Breast epithelium (tissue), 4 donors: ENCODE data around the gene RMDN3. TPM values are rescaled to one million over a fixed set of nuclear protein-coding genes. Genes with fewer than 3 reads are reported as not detected.

ENCODE experiments used
- DNase-seq, 2 donors: peaks; one replicate each; pipeline ENCODE4 v3.0.0-alpha.2; 2019; ENCODE audit warnings: low spot score in 2 of 2
- H3K27ac ChIP-seq, 2 donors: fragments of 200-600 bp; sonication (generic) in 1 of 2; one replicate each; pipeline ENCODE4 v1.5.1; 2016 to 2019; ENCODE audit warnings: mild to moderate bottlenecking in 1 of 2
- H3K27me3 ChIP-seq, 2 donors: fragments of 200-600 bp; sonication (generic) in 1 of 2; one replicate each; pipeline versions ENCODE4 v1.5.1 to v1.6.0; 2017 to 2019; ENCODE audit warnings: control low read depth in 1 of 2, mild to moderate bottlenecking in 1 of 2
- H3K36me3 ChIP-seq: fragments of 200-600 bp; one replicate; pipeline ENCODE4 v1.5.1; 2019
- H3K4me1 ChIP-seq, 2 donors: fragments of 200-600 bp; sonication (generic); one replicate each; pipeline ENCODE4 v1.5.1; 2016 to 2019; ENCODE audit warnings: control low read depth in 1 of 2
- H3K4me3 ChIP-seq, 3 donors: fragments of 200-600 bp; sonication (generic); 1 replicate in 2 of 3; 2 replicates in 1 of 3; pipeline ENCODE4 v1.5.1; 2016 to 2019; ENCODE audit warnings: mild to moderate bottlenecking in 3 of 3, moderate library complexity in 2 of 3
- H3K9me3 ChIP-seq, 2 donors: fragments of 200-600 bp; sonication (generic) in 1 of 2; one replicate each; pipeline ENCODE4 v1.5.1; 2016 to 2019; ENCODE audit warnings: control low read depth in 1 of 2
- POLR2A ChIP-seq: fragments of 450-650 bp; IDR thresholded peaks from one replicate; pipeline ENCODE4 v1.6.1; 2016; ENCODE audit warnings: antibody characterized with exemption, mild to moderate bottlenecking, moderate library complexity
- POLR2AphosphoS5 ChIP-seq, 3 donors: sonication (generic); formaldehyde crosslinking; IDR thresholded peaks; one replicate each; pipeline ENCODE4 v1.6.1; 2017; ENCODE audit warnings: antibody characterized with exemption in 3 of 3
- intact Hi-C: fragments of 100-400 bp; cut with DNase I; formaldehyde crosslinking; loops from one replicate; pipeline ENCODE4 v1.15.1; 2023; ENCODE audit warnings: low total_unique reads
- total RNA-seq, 3 donors: library from RNA; depleted of rRNA; stranded (reverse); fragments of >200 nt; gene quantifications; one replicate each; pipeline ENCODE4 v1.1.0, GENCODE V29; 2016
- TF ChIP-seq, protein P1 (sequence below), 3 donors: fragments of 450-650 bp; IDR thresholded peaks; one replicate each; pipeline ENCODE4 v1.5.1; 2016 to 2017; ENCODE audit warnings: antibody characterized with exemption in 3 of 3, mild to moderate bottlenecking in 3 of 3, moderate library complexity in 3 of 3

Gene RMDN3
- total RNA-seq, 3 donors from 2014 or later = 31.5 to 35.4 (median 34.4) TPM

DNA sequence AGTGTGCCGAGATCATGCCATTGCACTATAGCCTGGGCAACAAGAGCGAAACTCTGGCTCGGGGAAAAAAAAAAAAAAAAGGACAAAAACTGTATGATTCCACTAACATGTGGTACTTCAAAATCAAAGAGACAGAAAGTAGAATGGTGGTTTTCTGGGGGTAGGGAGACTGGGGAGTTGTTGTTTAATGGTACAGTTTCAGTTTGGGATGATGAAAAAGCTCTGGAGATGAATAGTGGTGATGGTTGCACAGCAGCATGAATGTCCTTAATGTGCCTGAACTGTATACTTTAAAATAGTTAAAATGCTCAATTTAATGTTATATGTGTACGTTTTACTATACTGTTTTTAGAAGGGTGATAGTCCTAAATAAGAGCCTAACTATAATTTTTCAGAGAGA, 32.7 kb downstream of the RMDN3 start:
- H3K9me3 ChIP-seq = no peaks in the 10 kb centered on the region
- no peaks in the 10 kb centered on the region for H3K36me3 ChIP-seq
- intact Hi-C loops = no loop called here
- H3K27me3 ChIP-seq = no peaks in the 10 kb centered on the region
- no peak overlapping the region for H3K27ac ChIP-seq
- no peak for DNase-seq
- H3K4me3 ChIP-seq = no peak overlapping the region
- no peak for TF ChIP-seq POLR2A
- no peaks in the 10 kb centered on the region for H3K4me1 ChIP-seq

DNA sequence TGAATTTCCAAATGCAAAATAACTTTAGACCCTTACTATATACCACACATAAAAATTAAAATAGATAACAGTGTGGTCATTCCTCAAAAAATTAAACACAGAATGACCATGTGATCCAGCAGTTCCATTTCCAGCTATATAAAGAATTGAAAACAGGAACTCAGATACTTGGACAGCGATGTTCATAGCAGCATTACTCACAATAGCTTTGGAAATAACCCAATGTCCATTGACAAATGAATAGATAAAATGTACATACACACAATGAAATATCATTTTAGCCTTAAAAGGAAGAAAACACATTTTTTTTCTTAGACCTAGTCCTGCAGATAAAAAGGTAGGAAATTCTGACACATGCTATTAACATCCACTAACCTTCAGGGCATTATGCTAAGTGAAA, 33.4 kb downstream of the RMDN3 start:
- intact Hi-C loops = no loop called here
- H3K36me3 ChIP-seq = no peaks in the 10 kb centered on the region

DNA sequence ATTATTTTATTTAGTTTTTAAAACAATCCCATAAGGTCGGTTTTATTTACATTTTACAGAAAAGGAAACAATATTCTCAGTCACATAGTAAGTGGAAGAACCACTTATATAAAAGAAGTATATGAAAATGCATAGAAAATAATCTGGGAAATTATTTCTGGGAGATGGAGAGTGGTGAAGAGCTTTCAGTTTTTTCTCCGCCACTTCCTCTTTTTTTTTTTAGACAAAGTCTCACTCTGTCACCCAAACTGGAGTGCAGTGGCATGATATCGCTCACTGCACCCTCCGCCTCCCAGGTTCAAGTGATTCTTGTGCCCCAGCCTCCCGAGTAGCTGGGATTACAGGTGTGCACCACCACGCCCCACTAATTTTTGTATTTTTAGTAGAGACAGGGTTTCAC, 38.9 kb downstream of the RMDN3 start:
- Histone ChIP-seq H3K36me3 (no peaks in the 10 kb centered on the region), H3K27ac (no peak overlapping the region), H3K27me3 (no peaks in the 10 kb centered on the region), H3K9me3 (no peaks in the 10 kb centered on the region), H3K4me3 (no peak overlapping the region), H3K4me1 (no peaks in the 10 kb centered on the region)
- intact Hi-C loops = no loop called here
- DNase-seq = no peak
- TF ChIP-seq, protein P1, sequence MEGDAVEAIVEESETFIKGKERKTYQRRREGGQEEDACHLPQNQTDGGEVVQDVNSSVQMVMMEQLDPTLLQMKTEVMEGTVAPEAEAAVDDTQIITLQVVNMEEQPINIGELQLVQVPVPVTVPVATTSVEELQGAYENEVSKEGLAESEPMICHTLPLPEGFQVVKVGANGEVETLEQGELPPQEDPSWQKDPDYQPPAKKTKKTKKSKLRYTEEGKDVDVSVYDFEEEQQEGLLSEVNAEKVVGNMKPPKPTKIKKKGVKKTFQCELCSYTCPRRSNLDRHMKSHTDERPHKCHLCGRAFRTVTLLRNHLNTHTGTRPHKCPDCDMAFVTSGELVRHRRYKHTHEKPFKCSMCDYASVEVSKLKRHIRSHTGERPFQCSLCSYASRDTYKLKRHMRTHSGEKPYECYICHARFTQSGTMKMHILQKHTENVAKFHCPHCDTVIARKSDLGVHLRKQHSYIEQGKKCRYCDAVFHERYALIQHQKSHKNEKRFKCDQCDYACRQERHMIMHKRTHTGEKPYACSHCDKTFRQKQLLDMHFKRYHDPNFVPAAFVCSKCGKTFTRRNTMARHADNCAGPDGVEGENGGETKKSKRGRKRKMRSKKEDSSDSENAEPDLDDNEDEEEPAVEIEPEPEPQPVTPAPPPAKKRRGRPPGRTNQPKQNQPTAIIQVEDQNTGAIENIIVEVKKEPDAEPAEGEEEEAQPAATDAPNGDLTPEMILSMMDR (IDR thresholded peaks at IDR 0.05) = no peak
- TF ChIP-seq POLR2AphosphoS5 (IDR thresholded peaks at IDR 0.05) = no peak
- no peak for TF ChIP-seq POLR2A

More for the DNA sequence above, 33.4 kb downstream of the RMDN3 start:
- no peaks in the 10 kb centered on the region for H3K9me3 ChIP-seq
- H3K4me3 ChIP-seq = no peak overlapping the region
- no peak for DNase-seq
- TF ChIP-seq, protein P1 (IDR thresholded peaks at IDR 0.05) = no peak
- TF ChIP-seq POLR2AphosphoS5 (IDR thresholded peaks at IDR 0.05) = no peak
- TF ChIP-seq POLR2A = no peak
- no peaks in the 10 kb centered on the region for H3K27me3 ChIP-seq
- no peaks in the 10 kb centered on the region for H3K4me1 ChIP-seq
- H3K27ac ChIP-seq = no peak overlapping the region

DNA sequence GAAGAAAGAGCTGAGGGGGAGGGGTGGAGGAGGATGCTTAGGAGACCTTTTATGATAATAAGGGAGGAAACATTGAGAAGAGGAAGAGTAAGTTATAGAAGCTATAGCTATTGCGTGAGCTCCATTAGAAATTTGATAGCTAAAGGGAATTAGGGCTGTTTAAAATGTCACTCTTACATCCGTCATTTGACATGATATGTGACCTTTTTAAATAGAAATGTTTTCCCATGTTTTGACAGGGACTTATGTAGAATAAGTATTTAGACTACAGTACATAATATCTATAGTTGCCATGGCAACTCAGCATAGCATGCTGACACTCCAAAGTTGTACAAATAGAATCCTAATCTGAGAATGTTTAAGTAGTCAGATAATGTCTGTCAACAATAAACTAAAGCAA, 40.9 kb downstream of the RMDN3 start:
- Histone ChIP-seq H3K27ac (no peak overlapping the region), H3K4me1 (no peaks in the 10 kb centered on the region), H3K27me3 (no peaks in the 10 kb centered on the region), H3K9me3 (no peaks in the 10 kb centered on the region), H3K4me3 (no peak overlapping the region), H3K36me3 (no peaks in the 10 kb centered on the region)
- TF ChIP-seq, protein P1 (IDR thresholded peaks at IDR 0.05) = no peak
- TF ChIP-seq POLR2AphosphoS5 (IDR thresholded peaks at IDR 0.05) (no peak), POLR2A (no peak)
- no peak for DNase-seq
- intact Hi-C loops = no loop called here

DNA sequence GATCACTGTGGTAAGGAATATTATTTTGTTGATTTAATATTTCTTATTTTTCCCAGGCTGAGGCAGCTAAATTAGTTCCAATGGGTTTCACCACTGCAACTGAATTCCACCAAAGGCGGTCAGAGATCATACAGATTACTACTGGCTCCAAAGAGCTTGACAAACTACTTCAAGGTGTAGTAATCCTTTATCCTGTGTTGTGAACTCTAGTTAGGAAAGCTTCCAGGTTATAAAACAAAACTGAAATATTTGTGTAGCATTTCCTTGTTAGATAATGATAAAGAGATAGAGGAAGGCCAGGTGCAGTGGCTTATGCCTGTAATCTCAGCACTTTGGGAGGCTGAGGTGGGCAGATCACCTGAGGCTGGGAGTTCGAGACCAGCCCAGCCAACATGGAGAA, 48.9 kb downstream of the RMDN3 start:
- Histone ChIP-seq H3K4me1 (no peaks in the 10 kb centered on the region), H3K27ac (no peak overlapping the region), H3K27me3 (no peaks in the 10 kb centered on the region), H3K36me3 (no peaks in the 10 kb centered on the region), H3K9me3 (no peaks in the 10 kb centered on the region), H3K4me3 (no peak overlapping the region)
- TF ChIP-seq, protein P1 (IDR thresholded peaks at IDR 0.05) = no peak
- no peak for TF ChIP-seq POLR2AphosphoS5 (IDR thresholded peaks at IDR 0.05)
- no peak for TF ChIP-seq POLR2A
- intact Hi-C loops = no loop called here
- DNase-seq = no peak

DNA sequence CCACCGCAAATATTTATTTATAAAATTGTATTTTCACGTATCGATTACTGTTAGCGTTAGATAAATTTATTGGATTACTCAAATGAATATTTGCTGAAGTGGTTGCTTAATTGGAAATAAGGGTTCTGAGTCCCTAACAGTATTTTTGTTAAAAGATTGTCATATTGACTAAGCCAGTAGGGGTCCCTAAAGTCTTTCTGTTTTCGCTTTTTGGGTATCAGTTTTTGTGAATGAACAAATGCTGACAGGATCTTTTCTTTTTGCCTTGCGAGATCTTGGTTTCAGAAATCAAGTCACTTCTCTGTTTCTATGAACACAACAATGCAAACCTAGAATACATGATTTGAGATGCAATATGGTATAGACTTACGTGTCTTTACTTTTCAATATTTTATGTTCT, 53.0 kb downstream of the RMDN3 start:
- no peaks in the 10 kb centered on the region for H3K9me3 ChIP-seq
- DNase-seq = no peak
- H3K27ac ChIP-seq = no peak overlapping the region
- TF ChIP-seq POLR2AphosphoS5 (IDR thresholded peaks at IDR 0.05) (no peak), POLR2A (no peak)
- TF ChIP-seq, protein P1 (IDR thresholded peaks at IDR 0.05) = no peak
- no peaks in the 10 kb centered on the region for H3K27me3 ChIP-seq
- intact Hi-C loops = no loop called here
- H3K4me3 ChIP-seq = no peak overlapping the region
- no peaks in the 10 kb centered on the region for H3K36me3 ChIP-seq
- no peaks in the 10 kb centered on the region for H3K4me1 ChIP-seq
